GM21390 (cell line): ENCODE results near the gene ERG.

Experiments
- ATAC-seq: cut with Tn5 transposase; IDR thresholded peaks from one replicate; pipeline ENCODE4 v1.9.1; 2021; ENCODE audit not compliant: unreplicated experiment

ERG gene

DNA sequence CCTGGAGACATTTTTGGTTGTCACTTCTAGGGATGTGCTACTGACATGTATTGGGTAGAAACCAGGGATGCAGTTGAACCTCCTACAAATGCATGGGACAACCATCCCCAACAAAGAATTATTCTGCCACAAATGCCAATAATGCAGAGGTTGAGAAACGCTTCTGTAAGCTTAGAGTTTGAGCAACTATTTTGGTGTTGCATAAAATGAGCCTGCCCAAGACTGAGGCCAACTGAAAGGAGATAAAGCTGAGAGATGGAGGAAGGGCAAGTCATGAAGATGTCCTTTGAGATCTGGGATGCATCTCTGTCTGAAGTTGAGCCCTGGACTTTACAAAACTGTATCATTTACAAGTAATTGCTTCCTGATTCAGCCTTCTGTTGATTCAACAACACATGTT, 134.6 kb downstream of the ERG start:
- no peak for ATAC-seq

- ATAC-seq, result no peak
These were observed 137.0 kb downstream of the ERG start for GRCh38 chr21:38361324-38361723.

- ATAC-seq, result no peak
These were observed 138.4 kb downstream of the ERG start for GRCh38 chr21:38359835-38360234.

DNA sequence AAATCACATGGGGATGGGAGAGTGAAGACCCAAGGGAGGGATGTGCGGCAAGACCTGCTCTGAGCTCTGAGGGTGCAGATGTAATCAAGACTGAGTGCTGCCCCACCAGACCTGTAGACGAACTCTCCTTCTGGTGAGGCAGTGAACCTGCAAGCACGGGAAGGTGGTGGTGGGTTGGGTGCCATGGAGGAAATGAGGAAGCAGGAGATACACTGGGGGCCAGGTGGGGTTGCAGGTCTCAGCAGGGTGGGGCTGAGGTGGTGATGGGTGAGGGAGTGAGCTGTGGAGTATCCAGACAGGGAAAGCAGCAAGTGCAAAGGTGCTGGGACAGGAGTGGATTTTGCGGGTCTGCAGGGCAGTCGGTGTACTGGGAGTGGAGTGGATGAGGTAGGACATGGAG, 139.2 kb downstream of the ERG start:
- no peak for ATAC-seq

DNA sequence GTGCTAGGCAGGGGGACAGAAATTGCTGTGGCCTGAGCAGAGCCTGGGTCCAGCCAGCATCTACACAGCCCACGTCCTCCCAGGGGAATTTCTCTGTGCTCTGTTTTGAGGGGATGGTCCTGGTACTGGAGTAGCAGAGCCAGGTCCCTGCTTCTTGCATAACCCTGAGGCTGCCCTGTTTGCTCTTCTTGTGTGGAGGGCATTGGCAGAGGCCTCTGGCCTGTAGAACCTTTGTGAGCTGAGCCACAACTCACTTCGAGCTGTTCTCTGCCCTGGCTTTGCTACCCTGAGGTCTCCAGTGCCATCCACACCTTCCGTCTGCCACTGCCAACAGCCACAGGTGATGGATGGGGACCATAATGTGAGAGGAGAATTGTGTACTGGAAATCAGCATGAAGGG, 139.6 kb downstream of the ERG start:
- ATAC-seq, result no peak

DNA sequence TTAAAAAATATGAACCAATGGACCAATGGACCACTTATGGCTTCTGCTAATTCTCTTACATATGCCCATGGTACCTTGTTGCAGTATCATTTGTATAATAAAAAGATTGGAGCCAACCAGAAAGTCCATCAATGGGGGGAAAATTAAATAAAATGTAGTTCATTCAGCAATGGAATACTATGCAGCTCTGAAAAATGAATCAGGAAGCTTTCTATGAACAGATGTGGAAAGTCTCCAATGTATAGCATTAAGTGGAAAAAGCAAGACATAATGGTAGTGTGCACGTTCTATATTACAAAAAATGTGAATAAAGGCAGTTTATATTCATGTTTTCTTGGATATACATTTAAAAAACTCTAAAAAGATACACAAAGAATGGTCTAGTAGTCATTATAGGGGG, 140.2 kb downstream of the ERG start:
- ATAC-seq, result no peak

GRCh38 chr21:38356883-38357625, 141.2 kb downstream of the ERG start:
- no peak for ATAC-seq

- peak; percentile 53 for ATAC-seq
These were observed 142.1 kb downstream of the ERG start for GRCh38 chr21:38355992-38356781.

DNA sequence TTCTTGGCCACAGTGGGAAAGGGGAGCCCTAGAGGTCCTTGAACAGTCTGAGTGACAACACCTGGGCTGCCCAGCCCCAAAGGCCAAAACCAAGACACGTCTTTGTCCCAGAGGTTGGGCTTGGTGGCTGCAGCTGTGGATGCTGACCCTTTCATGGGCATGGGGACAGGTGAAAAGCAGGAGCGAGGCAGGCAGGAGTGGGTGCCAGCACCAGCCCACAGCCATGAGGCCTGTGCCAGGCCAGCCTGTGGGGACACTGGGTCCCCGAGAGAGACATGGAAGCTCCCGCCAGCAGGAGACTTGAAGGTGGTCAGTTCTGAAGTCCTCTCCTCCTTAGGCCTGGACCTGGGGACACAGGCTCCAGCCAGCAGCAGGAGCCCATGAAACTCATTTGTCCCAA, 142.9 kb downstream of the ERG start:
- ATAC-seq, result no peak

- no peak for ATAC-seq
These were observed 143.5 kb downstream of the ERG start for GRCh38 chr21:38354746-38355145.

DNA sequence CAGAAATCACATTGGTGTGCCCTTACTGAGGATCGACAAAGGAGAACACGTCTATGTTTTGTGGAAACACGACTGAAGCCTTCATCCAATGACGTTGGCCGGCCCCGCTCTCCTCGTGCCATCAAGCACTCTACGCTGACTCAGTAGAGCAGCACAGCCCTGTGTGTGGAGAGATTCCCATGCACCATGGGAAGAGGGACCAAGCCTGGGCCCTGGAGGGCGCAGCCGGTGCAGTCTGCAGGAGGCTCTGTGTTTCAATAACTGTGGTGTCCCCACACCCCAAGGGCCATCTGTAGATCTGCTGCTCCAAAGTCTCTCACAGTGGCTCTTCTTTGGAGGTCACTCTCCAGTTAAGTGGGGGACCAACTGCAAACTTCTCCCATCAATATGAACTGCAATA, 144.0 kb downstream of the ERG start:
- ATAC-seq, result no peak

- no peak for ATAC-seq
These were observed 145.6 kb downstream of the ERG start for GRCh38 chr21:38352536-38353219.

DNA sequence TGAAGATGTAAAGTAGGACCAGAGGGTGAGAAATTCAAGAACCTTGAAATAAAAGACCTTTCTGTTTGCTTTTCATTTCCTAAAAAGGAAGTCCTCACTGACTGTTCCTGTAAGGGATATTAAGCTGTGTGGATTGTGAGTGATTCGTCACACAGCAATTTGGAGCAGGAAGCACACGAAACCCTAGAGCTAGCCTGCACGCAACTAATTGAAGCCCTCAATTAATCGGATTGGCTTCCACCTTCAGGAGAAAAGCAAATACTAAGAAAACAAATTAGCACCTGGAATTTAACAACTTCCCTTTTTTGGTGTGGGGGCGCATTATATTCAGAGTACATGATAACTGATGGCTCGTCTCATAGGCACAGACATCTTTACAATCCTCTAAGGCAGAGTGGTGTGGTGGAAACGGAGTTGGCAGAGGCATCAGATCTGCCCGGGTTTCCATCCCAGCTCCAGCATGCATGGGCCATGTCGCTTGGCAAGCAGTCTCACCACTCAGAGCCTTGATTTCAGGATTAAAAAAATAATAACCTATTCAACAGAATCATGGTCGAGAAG, 146.2 kb downstream of the ERG start:
- no peak for ATAC-seq

GRCh38 chr21:38351176-38351959, 146.9 kb downstream of the ERG start:
- ATAC-seq, result no peak

- ATAC-seq, result no peak
These were observed 147.6 kb downstream of the ERG start for GRCh38 chr21:38350684-38351083.

- ATAC-seq, result no peak
These were observed 148.3 kb downstream of the ERG start for GRCh38 chr21:38349977-38350376.

DNA sequence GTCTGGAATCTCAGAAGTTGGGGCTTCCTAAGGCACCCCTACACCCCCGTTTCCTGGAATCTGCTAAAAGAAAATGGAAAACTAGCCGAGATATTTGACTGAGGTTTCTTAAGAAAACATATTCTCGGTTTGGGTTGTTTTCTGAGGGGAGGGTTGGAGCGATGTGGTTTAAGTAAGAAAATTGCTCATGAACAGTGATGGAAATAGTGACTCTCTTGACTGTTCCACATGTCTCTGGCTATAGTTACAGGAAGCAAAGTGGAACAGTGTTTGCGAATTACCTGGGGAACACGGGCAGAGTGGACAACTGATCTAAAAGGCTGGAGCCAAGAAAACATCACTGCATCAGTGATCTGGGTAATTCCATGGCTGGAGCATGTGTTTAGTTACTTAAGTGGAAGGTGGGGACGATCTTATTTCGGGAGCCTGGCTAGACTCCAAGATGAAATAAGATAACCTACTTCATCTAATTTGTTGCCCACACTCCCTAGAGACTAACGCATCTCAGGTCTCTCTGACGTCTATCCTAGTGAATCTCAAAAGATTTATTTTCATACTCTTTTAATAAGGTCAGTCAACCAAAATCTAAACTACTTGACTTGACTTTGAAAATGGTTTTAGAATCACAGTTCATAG, 149.0 kb downstream of the ERG start:
- ATAC-seq, result no peak

DNA sequence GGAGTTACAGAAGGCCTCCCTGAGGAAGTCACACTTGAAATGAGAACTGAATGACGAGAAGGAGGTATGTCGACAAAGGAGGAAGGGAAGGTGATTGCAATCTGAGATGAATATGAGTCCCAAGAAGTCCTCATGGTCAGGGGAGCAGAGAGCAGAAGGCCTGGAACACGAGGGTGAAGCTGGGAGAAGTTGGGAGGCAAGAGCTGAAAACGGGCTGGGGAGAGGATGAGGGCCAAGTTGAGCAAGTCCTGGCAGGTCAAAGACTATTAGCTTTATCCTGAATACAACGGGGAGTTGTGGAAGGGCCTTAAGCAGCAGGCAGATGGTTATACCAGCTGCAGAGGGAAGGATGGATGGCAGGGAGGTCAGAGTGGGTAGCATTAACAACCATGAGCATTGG, 152.0 kb downstream of the ERG start:
- ATAC-seq, result no peak

GRCh38 chr21:38343691-38344090, 154.6 kb downstream of the ERG start:
- ATAC-seq, result no peak

GRCh38 chr21:38342739-38343138, 155.5 kb downstream of the ERG start:
- ATAC-seq, result no peak
